HG02610 (cell line): ENCODE measurements around the gene TMEM233.
"Not testable (repeated sequence)": the region's sequence is repeated elsewhere in the genome, so short reads cannot be mapped to it uniquely, and the experiment has no call there.

Experiments used
- ATAC-seq: cut with Tn5 transposase; IDR thresholded peaks from one replicate; pipeline ENCODE4 v1.9.1; 2021; ENCODE audit warnings: mild to moderate bottlenecking, moderate library complexity; ENCODE audit not compliant: unreplicated experiment

The TMEM233 gene

DNA sequence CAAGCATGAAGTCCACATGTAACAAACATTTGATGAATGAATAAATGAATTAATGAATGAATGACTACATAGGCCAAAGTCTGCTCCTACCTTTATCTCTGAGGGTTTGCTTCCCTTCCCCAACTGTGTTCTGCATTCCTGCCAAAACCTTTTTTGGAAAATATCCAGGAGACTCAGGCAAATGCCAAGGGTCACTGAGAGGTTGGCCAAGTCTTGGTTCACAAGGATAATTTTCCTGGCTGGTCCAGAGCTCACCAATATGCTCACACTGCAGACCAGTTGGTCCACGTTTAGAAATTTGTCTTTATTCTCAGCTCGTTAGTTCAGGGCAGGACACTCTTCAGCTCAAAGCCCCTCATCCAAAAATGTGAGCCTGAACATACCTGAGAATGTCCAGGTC is 10.2 kb downstream of the TMEM233 start:
- no peak for ATAC-seq

DNA sequence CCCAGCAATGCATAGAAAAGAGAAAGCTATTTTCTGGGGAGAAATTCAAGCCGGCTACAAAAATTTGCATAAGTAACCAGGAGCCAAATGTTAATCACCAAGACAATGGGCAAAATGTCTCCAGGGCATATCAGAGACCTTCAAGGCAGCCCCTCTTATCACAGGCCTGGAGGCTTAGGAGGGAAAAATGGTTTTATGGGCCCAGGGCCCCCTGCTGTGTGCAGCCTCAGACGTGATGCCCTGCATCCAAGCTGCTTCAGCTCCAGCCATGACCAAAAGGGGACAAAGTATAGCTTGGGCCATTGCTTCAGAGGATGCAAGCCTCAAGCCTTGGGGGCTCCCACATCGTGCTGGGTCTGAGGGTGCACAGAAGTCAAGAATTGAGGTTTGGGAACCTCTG is 15.8 kb downstream of the TMEM233 start:
- ATAC-seq, result no peak

DNA sequence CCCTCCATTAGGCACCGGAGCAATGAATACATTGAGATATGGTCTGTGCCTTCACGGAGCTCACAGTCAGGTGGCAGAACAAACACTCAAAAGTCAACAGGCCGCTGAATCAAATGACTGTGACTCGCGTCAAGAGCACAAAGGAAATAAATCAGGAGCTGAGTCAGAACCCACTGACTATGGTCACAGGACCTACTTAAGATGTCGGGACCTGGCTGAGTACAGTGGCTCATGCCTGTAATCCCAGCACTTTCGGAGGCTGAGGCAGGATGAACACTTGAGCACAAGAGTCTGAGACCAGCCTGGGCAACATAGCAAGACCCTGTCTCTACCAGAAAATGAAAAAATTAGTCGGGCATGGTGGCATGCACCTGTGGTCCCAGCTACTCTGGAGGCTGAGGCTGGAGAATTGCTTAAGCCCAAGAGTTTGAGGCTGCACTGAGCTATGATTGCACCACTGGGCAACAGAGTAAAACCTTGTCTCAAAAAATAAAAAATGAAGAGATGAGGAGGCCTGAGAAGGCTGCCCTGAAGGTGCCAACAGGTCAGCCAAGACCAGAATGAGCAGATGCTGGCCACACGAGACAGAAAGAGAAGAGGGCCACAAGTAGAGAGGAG is 19.9 kb downstream of the TMEM233 start:
- no peak for ATAC-seq

DNA sequence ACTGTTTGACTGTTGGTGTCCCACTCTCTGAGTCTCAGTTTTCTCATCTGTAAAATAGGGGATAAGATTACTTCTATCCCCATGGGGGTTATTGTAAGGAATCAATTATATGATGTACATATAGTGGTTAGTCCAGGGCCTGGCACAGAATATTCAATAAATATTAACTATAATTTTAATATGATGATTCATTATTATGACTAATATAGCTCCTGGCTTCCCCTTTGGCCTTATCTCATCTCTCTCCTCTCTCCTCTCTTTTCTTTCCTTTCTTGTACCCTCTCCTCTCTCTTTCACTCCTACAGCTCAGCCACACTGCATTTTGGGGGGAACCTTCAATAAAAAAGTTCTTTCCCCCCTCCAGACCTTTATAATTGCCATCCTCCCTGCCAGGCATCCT is 21.1 kb downstream of the TMEM233 start:
- ATAC-seq, result no peak

DNA sequence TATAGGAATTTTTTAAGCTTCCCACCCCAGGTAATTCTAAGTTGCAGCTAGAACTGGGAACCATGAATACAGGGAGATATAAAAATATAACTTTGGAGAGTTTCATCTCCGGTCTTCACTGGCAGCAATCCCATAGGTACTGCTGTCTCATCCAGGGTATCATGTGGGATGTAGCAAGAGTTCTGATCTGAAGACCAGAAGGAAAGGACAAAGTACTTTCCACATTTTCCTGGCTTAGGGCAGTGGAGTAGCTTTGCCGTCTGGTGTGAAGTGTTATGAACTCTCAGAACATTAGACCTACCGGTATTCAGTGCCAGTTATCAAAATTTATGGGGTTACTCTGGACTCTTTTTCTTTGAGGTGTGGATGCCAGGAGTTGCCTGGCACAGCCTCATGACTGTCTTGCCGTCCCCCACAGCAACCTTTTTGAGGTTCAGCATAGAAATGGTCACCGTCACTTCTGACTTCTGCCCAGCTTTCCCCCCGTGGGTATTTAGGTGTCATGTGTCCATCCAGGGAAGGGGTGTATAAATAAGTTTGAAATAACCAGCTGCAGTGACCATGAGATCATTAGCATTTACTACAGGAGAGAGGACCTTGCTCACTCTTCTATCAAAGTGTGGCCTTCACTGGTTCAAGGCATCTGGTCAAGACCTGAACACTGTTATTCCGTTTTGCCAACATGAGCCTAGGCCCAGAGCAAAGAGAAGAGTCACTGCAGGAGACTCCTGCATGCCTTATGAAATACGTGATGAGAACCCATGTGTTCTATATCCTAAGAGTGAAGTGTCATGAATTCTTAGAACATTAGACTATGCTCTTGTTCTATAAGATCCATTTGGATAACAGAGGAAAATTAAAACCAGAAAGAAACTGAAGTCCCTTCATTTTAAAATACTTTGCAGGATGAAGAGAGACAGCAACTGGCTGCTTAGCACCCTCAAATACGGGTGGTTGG is 22.2 kb downstream of the TMEM233 start:
- ATAC-seq, result no peak

DNA sequence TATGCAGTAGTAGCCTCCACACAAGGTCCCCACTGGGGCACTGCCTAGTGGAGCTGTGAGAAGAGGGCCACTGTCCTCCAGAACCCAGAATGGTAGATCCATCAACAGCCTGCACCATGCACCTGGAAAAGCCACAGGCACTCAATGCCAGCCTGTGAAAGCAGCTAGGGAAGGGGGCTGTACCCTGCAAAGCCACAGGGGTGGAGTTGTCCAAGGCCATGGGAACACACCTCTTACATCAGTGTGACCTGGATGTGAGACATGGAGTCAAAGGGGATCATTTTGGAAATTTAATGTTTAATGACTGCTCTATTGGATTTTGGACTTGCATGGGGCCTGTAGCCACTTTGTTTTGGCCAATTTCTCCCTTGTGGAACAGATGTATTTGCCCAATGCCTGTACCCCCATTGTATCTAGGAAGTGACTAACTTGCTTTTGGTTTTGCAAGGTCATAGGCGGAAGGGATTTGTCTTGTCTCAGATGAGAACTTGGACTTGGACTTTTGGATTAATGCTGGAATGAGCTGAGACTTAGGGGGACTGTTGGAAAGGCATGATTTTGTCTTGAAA is 24.8 kb downstream of the TMEM233 start:
- not testable (repeated sequence) for ATAC-seq

DNA sequence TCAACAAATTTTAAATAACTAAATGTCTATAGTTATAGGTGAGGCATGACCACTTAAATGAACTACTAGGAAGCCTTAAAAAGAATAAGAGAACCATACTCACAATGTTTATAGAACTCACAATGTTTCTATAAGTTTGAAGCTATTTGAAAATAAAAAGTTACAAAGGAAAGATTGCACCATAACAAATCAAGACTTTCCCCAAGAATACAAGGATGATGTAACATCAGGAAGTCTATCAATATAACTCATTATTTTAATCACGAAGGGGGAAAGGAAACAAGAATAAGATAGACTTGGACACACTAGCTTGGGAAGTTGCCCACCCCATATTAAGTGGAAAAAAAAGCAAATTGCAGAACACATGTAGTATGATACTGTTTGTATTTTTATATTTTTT is 26.9 kb downstream of the TMEM233 start:
- no peak for ATAC-seq

DNA sequence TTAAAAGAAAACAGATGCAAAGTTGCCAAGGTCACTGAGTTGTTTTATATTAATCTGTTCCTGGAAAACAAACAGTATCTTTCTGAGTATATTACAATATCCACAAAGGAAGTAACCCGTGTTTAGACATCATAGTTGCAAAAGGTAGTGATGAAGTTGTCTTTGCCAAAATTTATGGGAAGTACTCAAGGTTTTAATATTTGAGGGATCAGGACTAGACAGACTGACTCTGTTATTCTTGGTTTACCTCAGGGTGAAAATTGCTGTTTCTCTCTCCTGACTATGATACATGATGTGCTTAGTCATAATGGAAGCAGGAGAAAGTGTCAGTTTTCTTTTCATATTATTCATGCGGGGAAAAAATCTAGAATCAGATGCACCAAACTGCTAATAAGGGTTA is 28.3 kb downstream of the TMEM233 start:
- no peak for ATAC-seq

DNA sequence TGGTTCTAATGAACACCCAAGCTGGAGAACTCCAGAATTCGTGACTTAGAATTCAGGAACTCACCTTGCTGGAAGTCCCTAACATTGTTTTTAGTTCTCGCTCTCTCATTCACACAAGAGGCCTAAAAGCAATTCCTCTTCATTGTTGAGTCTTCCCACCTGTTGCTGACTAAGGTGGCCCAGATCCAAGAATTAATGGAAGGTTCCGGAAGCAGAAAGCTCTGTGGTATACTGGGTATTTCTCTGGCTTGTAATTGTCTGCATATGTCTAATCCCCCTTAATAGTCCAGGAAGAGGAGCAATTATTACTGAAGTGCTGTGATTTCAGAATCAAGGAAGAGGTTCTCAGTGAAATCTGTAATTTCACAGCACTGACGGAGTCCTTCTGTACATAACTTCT is 31.4 kb downstream of the TMEM233 start:
- no peak for ATAC-seq

DNA sequence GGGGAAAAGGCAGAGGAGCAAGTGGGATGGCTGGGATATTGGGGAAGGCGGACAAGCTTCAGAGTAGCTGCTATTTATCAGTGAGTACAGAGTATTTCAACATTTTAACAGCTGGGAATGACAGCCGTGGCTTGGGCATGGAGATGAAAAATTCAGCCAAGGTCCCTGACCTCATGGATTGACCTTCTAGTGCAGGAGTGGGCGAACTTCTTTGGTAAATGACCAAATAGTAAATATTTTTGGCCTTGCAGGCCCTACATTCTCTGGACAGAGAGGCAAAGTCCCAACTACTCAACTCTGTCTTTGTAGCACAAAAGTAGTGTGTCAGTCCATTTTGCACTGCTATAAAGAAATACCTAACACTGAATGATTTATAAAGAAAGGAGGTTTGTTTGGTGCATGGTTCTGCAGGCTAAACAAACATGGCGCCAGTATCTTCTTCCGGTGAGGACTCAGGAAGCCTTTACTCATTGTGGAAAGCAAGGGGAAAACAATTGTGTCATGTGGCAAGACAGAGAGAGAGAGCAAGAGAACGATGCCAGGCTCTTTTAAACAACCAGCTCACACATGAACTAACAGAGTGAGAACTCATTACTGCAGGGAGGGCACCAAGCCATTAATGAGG is 33.6 kb downstream of the TMEM233 start:
- ATAC-seq, result no peak

DNA sequence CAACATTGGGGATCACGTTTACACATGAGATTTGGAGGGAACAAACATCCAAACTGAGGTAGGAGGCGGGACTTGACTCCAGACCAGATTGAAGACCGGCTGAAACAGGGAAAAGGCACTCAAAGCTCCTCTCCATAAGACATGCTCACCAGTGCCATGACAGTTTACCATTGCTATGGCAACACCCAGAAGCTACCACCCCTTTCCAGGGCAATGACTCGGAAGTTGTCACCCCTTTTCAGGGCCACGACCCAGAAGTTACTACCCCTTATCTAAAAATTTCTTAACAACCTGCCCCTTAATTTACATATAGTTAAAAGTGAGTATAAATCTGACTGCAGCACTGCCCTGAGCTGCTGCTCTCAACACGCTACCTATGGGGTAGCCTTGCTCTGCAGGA is 34.1 kb downstream of the TMEM233 start:
- no peak for ATAC-seq

DNA sequence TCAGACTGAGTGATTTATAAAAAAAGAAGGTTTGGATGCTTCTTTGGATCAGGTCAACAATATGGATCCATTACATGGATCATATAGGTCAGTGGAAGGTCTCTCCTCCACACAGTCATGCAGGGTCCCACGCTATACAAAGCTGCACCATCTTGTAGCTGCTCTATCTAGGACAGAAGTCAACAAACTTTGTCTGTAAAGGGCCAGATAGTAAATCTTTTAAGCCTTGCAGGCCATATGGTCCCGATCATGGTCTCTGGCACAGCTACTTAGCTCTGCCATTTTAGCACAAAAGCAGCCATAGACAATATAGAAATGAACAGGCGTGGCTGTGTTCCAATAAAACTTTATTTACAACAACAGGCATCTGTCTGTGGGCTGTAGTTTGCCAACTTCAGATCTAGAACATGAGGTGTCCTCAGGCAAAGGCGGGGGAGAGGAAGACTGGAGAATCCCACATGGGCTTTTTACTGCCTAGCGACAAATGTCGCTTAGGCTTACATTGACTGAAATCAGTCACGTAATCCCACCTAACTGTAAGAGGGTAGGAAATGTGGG is 36.7 kb downstream of the TMEM233 start:
- no peak for ATAC-seq

DNA sequence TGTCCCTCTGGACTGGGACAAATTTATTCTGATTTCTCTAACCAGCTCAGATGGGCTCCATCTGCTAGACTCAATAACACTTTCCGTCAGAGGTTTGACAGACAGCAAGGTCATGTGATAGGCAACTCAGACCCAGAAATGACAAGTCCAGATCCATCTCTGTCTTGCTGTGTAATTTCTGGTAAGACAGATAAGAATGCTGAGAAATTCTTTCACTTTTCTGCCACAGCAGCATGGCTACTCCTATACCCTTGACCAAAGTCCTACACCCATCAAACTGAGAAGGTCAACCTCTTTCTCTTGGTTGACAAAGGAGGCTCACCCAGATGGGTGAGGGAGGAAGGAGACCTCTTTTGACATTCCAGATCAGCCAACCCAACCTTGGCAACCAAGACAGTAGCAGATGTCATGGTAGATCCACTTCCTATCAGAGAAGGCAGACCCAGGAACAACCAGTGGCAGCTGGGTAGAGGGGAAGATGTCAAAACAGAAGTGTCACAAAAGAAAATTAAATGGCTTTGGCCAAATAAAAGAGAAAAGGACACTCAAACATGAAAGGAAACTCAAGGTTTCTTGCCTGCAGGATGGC is 37.5 kb downstream of the TMEM233 start:
- ATAC-seq, result no peak

DNA sequence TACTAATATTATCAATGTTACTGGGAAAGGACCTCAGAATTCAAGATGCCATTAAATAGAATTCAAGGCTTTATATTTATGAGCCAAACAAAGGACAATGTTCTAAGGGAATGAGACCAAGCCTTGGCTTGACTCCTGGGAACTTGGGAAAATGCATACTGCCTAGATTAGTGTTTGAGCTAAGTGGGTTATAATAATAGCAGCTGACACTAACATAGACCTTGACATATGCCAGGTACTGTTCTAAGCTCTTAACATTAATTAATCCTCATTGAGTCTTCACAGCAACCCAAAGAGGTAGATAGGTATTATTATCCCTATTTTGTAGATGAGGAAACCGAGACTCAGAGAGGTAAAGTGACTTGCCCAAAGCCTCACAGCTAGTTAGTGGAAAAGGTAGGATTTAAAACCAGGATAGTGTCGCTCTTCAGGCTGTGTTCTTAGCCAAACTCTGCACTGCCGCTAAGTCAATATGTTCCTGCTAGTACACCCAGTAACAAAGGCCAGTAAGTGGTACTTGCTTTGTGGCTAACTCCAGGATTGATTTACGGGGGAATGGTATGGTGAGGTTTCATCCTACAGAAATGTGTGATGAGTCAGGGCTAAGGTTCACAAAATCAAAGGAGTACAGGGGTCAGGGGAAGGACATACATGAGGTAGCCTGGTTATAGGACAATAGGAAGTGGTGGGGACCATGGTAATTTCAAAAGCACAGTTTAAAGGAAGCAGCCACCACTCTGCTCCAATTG is 38.5 kb downstream of the TMEM233 start:
- ATAC-seq, result no peak

DNA sequence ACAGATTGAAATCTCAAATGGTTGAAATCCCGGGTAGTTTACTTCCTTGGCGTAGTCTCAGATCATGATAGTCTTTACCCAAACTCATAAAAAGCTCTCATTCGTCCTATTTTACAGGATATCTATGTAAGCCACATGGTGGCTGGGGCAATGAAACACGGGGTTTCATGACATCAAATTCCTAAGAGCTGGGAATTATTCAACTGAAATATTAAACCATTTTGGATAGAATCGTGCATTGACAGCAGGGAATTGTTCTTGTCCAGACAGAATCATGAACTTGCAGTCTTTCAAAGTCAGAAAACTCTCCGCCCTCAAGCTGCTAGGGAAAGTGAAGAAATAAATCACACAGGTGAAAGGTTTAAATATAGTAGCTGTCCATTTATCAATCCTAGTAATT is 41.2 kb downstream of the TMEM233 start:
- no peak for ATAC-seq

DNA sequence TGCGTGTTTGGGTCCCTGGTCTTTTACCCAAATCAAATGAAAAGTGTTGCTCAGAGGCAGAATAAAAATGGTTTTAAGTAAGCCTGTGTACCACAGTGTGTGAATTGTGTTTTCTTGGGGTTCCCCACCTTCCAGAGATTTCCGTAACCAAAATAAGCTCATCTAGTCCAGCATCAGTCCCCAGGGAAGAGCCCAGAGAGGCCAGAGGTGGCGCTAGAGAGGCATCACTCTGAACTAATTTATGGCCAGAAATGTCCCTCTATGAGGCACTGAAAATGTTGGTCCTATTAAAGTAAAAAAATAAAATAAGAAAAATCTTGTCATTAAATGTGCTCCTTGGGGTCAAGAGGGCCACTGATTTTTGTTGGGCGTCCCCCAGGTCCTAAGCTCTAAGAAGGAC is 49.4 kb downstream of the TMEM233 start:
- no peak for ATAC-seq

DNA sequence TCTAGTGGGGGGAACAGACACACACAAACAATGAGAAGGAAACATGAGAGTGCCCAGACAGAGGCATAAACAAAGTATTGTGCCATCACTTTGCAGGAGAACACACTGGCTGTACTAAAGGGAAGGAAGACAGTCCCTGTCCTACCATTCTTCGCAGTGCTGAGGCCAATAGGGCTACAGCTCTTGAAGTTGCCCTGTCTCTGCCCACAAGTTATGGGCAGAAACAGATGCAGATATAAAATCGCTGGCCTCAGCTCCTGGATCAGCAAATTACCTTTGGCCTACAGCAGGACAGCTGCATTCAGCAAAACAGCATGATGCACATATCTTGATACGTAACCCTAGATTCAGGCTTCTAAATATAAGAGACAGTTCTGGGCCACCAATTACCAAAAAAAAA is 51.4 kb downstream of the TMEM233 start:
- no peak for ATAC-seq

DNA sequence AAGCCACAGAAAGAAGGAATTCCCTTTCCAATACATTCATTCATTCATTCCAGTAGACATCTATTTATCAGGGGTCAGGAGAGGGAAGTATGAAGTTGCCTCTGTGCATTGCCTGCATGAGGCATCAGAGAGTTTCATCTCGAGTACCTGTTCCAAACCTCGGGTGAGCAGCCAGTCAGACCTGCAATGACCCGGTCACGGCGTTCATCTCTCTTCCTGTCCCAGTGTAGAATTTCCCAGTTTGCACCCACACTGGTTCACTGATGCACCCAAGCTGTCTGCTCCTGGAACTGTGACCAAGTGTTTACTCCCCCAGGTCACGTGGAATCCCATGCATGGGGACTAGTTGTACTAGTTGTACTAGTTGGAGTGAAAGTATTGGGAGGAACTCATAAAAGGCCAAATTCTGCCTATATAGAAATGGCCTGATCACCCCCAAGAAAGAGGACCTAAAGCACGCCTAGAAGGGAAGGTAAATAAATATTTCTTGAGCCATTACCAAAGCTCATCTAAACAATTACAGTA is 52.0 kb downstream of the TMEM233 start:
- no peak for ATAC-seq

DNA sequence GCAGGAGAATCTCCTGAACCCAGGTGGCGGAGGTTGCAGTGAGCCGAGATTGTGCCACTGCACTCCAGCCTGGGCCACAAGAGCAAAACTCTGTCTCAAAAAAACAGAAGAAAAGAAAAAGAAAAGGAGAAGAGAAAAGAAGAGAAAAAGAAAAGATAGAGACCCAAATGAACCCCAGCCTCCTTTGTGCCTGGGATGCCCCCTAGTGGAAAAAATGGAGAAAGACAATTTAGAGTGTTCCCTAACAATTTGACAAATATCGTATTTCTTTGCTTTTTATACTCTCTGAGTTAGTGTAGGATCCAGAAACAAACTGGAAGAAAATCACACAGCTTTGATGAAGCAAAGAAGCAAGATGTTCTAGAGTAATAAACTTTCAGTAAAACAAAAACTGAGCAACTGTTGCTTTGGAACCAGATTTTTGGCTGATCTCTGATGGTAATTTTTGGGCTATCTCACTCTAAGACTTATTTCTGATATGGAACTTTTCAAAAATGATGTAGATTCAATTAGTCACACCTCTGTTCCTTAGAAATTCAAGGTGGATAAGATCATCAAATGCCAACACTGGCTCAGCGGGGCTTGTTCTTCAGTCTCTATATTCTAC is 55.7 kb downstream of the TMEM233 start:
- ATAC-seq, result no peak

DNA sequence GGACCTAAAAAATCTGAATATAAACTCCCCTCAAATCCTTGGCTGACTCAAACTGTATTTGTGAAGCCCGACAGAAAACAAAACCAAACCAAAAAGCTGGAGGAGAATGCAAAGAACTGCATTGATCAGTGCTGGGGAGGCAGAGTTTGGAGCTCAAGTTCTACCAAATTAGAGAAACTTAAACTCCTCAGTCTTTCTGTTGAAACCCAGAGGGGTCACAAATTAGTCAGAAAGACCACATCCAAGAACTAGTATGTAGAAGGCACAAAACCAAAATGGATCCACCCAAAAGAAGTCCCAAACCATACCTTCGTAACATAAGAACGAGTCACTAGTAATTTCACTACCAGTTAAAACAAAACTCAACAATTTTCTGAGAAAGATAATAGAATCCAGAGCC is 59.1 kb downstream of the TMEM233 start:
- no peak for ATAC-seq
